IMR-90 (cell line): ENCODE measurements around the gene NACC2. TPM values are rescaled to one million over a fixed set of nuclear protein-coding genes. Genes with fewer than 3 reads are reported as not detected.

Source experiments
- ATAC-seq: fragments of 200-7000 bp; cut with Tn5 transposase; 2 replicates; pipeline ENCODE4 v1.9.1; 2020; ENCODE audit warnings: low read depth, mild to moderate bottlenecking, moderate library complexity
- BruUV-seq: library from RNA; stranded (reverse); fragments of 400-500 nt; replicated peaks from 2 replicates; lab custom pipeline; 2021; lab: Mats Ljungman, UMichigan
- CTCF ChIA-PET: fragments of 300-600 bp; formaldehyde crosslinking; extraction: SDS; loops from one replicate; lab custom pipeline; 2021; ENCODE audit warnings: antibody characterized with exemption; lab: Yijun Ruan, JAX
- POLR2A ChIA-PET: fragments of 300-600 bp; sonication (Branson Sonifier 250); formaldehyde crosslinking; loops from one replicate; lab custom pipeline; 2022; ENCODE audit warnings: antibody characterized with exemption; ENCODE audit not compliant: unreplicated experiment; lab: Charles Lee
- DNase-seq: peaks from one replicate; pipeline ENCODE4 v3.0.0; 2013
- H2AFZ ChIP-seq: replicated peaks from 2 replicates; pipeline ENCODE3; 2013; ENCODE audit warnings: low read length, mild to moderate bottlenecking; ENCODE audit not compliant: poor library complexity
- H2AK5ac ChIP-seq: 2 replicates; pipeline ENCODE4 v1.6.1; 2013; ENCODE audit warnings: low read depth, low read length, inconsistent platforms
- H2AK9ac ChIP-seq: replicated peaks from 2 replicates; pipeline ENCODE3; 2013; ENCODE audit warnings: mild to moderate bottlenecking, low read depth, low read length, moderate library complexity; ENCODE audit not compliant: poor library complexity
- H2BK120ac ChIP-seq: 2 replicates; pipeline ENCODE4 v1.6.1; 2013; ENCODE audit warnings: low read depth, low read length, inconsistent platforms
- H2BK15ac ChIP-seq: 3 replicates; pipeline ENCODE4 v1.6.1; 2013; ENCODE audit warnings: low read depth, low read length, inconsistent platforms
- H2BK20ac ChIP-seq: 2 replicates; pipeline ENCODE4 v1.6.1; 2013; ENCODE audit warnings: low read depth, mild to moderate bottlenecking, inconsistent platforms, low read length, moderate library complexity
- H2BK5ac ChIP-seq: 2 replicates; pipeline ENCODE4 v1.6.1; 2013; ENCODE audit warnings: mild to moderate bottlenecking, low read depth, low read length, inconsistent platforms; ENCODE audit not compliant: poor library complexity, severe bottlenecking
- H3K14ac ChIP-seq: replicated peaks from 2 replicates; pipeline ENCODE4 v1.6.1; 2013; ENCODE audit warnings: low read depth, low read length, inconsistent platforms
- H3K18ac ChIP-seq: 2 replicates; pipeline ENCODE4 v1.6.1; 2013; ENCODE audit warnings: low read depth, low read length, control low read depth
- H3K23ac ChIP-seq: 2 replicates; pipeline ENCODE4 v1.6.1; 2013; ENCODE audit warnings: low read depth, low read length, inconsistent platforms
- H3K27ac ChIP-seq: 2 replicates; pipeline ENCODE4 v1.5.1; 2013; ENCODE audit warnings: mild to moderate bottlenecking, control low read depth, low read length; ENCODE audit not compliant: insufficient read depth
- H3K27me3 ChIP-seq: 2 replicates; pipeline ENCODE4 v1.6.1; 2013; ENCODE audit warnings: low read length; ENCODE audit not compliant: control insufficient read depth, insufficient read depth
- H3K36me3 ChIP-seq: 2 replicates; pipeline ENCODE4 v1.6.1; 2013; ENCODE audit warnings: low read length, mixed read lengths; ENCODE audit not compliant: control insufficient read depth, insufficient read depth
- H3K4ac ChIP-seq: 2 replicates; pipeline ENCODE4 v1.6.1; 2013; ENCODE audit warnings: low read depth, low read length, inconsistent platforms
- H3K4me1 ChIP-seq: 2 replicates; pipeline ENCODE4 v1.6.1; 2013; ENCODE audit warnings: low read length, mixed read lengths; ENCODE audit not compliant: control insufficient read depth, insufficient read depth
- H3K4me2 ChIP-seq: 2 replicates; pipeline ENCODE4 v1.6.1; 2013; ENCODE audit warnings: low read depth, mild to moderate bottlenecking, control low read depth, low read length, moderate library complexity
- H3K4me3 ChIP-seq: 2 replicates; pipeline ENCODE4 v1.5.1; 2013; ENCODE audit warnings: low read depth, mild to moderate bottlenecking, control low read depth, low read length, moderate library complexity; ENCODE audit not compliant: insufficient read depth
- H3K56ac ChIP-seq: 2 replicates; pipeline ENCODE4 v1.6.1; 2013; ENCODE audit warnings: low read length, inconsistent platforms; ENCODE audit not compliant: insufficient read depth; ENCODE audit errors: extremely low read depth
- H3K79me1 ChIP-seq, 2 experiments: 2 replicates each; pipeline ENCODE4 v1.6.1; 2013; ENCODE audit warnings: low read length in 2 of 2, inconsistent platforms in 1 of 2, low read depth in 1 of 2
- H3K9ac ChIP-seq: 2 replicates; pipeline ENCODE4 v1.6.1; 2013; ENCODE audit warnings: low read depth, low read length, control low read depth
- H3K9me1 ChIP-seq: 2 replicates; pipeline ENCODE4 v1.6.1; 2013; ENCODE audit warnings: low read length, inconsistent platforms; ENCODE audit not compliant: insufficient read depth
- H3K9me3 ChIP-seq: 2 replicates; pipeline ENCODE4 v1.6.1; 2013; ENCODE audit warnings: low read length; ENCODE audit not compliant: control insufficient read depth, insufficient read depth
- H4K20me1 ChIP-seq: 2 replicates; pipeline ENCODE4 v1.6.1; 2013; ENCODE audit warnings: low read length, inconsistent platforms; ENCODE audit not compliant: insufficient read depth
- H4K5ac ChIP-seq: 2 replicates; pipeline ENCODE4 v1.6.1; 2013; ENCODE audit warnings: mild to moderate bottlenecking, low read depth, low read length, control low read depth
- H4K8ac ChIP-seq, 2 experiments: 2 replicates each; pipeline ENCODE4 v1.6.1; 2013; ENCODE audit warnings: low read depth in 2 of 2, low read length in 2 of 2, control low read depth in 1 of 2, inconsistent platforms in 1 of 2
- H4K91ac ChIP-seq: 2 replicates; pipeline ENCODE4 v1.6.1; 2013; ENCODE audit warnings: low read depth, low read length, inconsistent platforms; ENCODE audit not compliant: insufficient read depth
- CHD1 ChIP-seq: IDR thresholded peaks from 2 replicates; pipeline ENCODE4 v1.6.1; 2012; ENCODE audit warnings: low read depth, low read length, improper control_type of control experiment
- MAFK ChIP-seq: IDR thresholded peaks from 2 replicates; pipeline ENCODE4 v1.6.1; 2012; ENCODE audit warnings: low read depth, low read length, improper control_type of control experiment
- POLR2A ChIP-seq: IDR thresholded peaks from 2 replicates; pipeline ENCODE4 v1.6.1; 2012; ENCODE audit warnings: mild to moderate bottlenecking, low read depth, low read length
- WGBS, 2 experiments: methylation state at CpG; one replicate each; pipeline versions ENCODE4 v1.1.5 to v1.1.7; 2013; ENCODE audit warnings: missing lambda C conversion rate in 2 of 2; ENCODE audit not compliant: insufficient read length in 1 of 2; ENCODE audit errors: extremely low coverage in 2 of 2; 5-methylcytosine and 5-hydroxymethylcytosine counted together
- dilution Hi-C: fragments of 300-500 bp; cut with HindIII; formaldehyde crosslinking; loops from one replicate; pipeline ENCODE4 v1.14.3; 2018; ENCODE audit warnings: low sequenced_read_pairs; ENCODE audit not compliant: unreplicated experiment
- in situ Hi-C: fragments of 300-500 bp; cut with MboI; formaldehyde crosslinking; loops from 3 replicates; pipeline ENCODE4 v1.14.3; 2019; ENCODE audit warnings: low sequenced_read_pairs, inconsistent platforms, mixed read lengths
- intact Hi-C: fragments of 100-400 bp; cut with micrococcal nuclease; formaldehyde crosslinking; loops from 2 replicates; pipeline ENCODE4 v1.10.0; 2022
- polyA plus RNA-seq, 3 experiments: library from polyadenylated mRNA; depleted of rRNA; stranded (reverse); fragments of >200 nt; gene quantifications; 2 replicates each; pipeline ENCODE4 v1.2.3, GENCODE V29; 2012; ENCODE audit warnings: low replicate concordance in 1 of 3
- total RNA-seq: library from RNA; depleted of rRNA; stranded (reverse); fragments of >200 nt; gene quantifications from 2 replicates; pipeline ENCODE4 v1.2.3, GENCODE V29; 2012
- TF ChIP-seq, protein P1 (sequence below): fragments of 150-350 bp; IDR thresholded peaks from 2 replicates; pipeline ENCODE4 v1.6.1; 2017; ENCODE audit warnings: mild to moderate bottlenecking, antibody characterized with exemption, low read length, low read depth

NACC2 gene
- total and polyA plus RNA-seq, 2 of the 4 experiments (the other 2 are of a cell fraction) = 7.9 to 19.0 TPM

DNA sequence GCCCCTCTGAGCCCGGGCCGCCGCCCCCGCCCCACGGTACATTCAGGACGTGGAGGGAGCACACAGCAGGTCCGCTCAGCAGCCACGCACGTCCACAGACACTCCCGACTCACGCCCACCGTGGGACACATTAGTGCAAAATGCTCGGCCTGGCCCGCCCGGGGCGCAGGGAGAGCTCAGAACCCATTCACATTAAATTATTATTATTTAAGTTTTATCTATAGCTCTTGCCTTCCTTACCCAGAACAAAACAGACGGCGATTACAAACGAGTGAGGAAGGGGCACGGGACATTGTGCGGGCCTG, 86.4 kb downstream of the NACC2 start:
- peak overlapping the region; percentile 25; the same call in 1 of the 2 replicates for H3K27ac ChIP-seq
- peak overlapping the region; percentile 84 for H2AK5ac ChIP-seq
- H3K79me1 ChIP-seq = peaks cover 4 to 39% of the 10 kb centered on the region in 2 experiments; a peak in 3 of 4 replicates
- no peak for TF ChIP-seq POLR2A
- TF ChIP-seq MAFK = no peak
- TF ChIP-seq, protein P1, sequence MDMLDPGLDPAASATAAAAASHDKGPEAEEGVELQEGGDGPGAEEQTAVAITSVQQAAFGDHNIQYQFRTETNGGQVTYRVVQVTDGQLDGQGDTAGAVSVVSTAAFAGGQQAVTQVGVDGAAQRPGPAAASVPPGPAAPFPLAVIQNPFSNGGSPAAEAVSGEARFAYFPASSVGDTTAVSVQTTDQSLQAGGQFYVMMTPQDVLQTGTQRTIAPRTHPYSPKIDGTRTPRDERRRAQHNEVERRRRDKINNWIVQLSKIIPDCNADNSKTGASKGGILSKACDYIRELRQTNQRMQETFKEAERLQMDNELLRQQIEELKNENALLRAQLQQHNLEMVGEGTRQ = no peak
- TF ChIP-seq CHD1 = no peak
- no TSS peak for BruUV-seq
- in situ Hi-C loops = no loop called here
- POLR2A ChIA-PET = no interaction called here
- H3K18ac ChIP-seq = no peak overlapping the region
- H3K14ac ChIP-seq = 0 out of 2 replicates have a peak overlapping the region, but pooled peaks have one; percentile 7
- no peak overlapping the region; the same call in 1 of the 2 replicates for H3K4ac ChIP-seq
- peaks cover 25% of the 10 kb centered on the region for H3K4me1 ChIP-seq
- H3K9ac ChIP-seq = no peak overlapping the region
- H4K5ac ChIP-seq = no peak overlapping the region
- H2BK15ac ChIP-seq = no peak overlapping the region
- no peak overlapping the region for H3K4me2 ChIP-seq
- CTCF ChIA-PET = no interaction called here
- peak overlapping the region in 1 of 2 experiments; percentile 12; a peak in 1 of 4 replicates for H4K8ac ChIP-seq
- no peaks in the 10 kb centered on the region for H3K9me3 ChIP-seq
- no peak overlapping the region for H3K4me3 ChIP-seq
- H3K36me3 ChIP-seq = peaks cover 21% of the 10 kb centered on the region
- H3K23ac ChIP-seq = no peak overlapping the region
- H2BK20ac ChIP-seq = no peak overlapping the region; the same call in 1 of the 2 replicates
- H3K56ac ChIP-seq = no peak overlapping the region
- no CpG with 5 or more reads among the region's 21 CpGs for WGBS, 2 experiments
- intact Hi-C loops = no loop called here
- H3K9me1 ChIP-seq = 0 out of 2 replicates have a peak, but pooled peaks cover 3% of the 10 kb centered on the region
- peaks cover 7% of the 10 kb centered on the region; the same call in 1 of the 2 replicates for H4K20me1 ChIP-seq
- H4K91ac ChIP-seq = 0 out of 2 replicates have a peak overlapping the region, but pooled peaks have one; percentile 16
- H2AFZ ChIP-seq = no peak overlapping the region
- ATAC-seq (no peak), DNase-seq (no peak)
- H2BK120ac ChIP-seq = peak overlapping the region; percentile 2; the same call in 1 of the 2 replicates
- dilution Hi-C loops = no loop called here
- no peak overlapping the region for H2BK5ac ChIP-seq
- peak overlapping the region; percentile 21 for H2AK9ac ChIP-seq
- H3K27me3 ChIP-seq = no peaks in the 10 kb centered on the region
